ENCODE results near the gene LRRC27. TPM values are rescaled to one million over a fixed set of nuclear protein-coding genes. Genes with fewer than 3 reads are reported as not detected.
"Not testable (repeated sequence)": the region's sequence is repeated elsewhere in the genome, so short reads cannot be mapped to it uniquely, and the experiment has no call there.

The LRRC27 gene
- total RNA-seq, 2 experiments from 2014 or later, result 3.5 to 3.8 TPM

DNA sequence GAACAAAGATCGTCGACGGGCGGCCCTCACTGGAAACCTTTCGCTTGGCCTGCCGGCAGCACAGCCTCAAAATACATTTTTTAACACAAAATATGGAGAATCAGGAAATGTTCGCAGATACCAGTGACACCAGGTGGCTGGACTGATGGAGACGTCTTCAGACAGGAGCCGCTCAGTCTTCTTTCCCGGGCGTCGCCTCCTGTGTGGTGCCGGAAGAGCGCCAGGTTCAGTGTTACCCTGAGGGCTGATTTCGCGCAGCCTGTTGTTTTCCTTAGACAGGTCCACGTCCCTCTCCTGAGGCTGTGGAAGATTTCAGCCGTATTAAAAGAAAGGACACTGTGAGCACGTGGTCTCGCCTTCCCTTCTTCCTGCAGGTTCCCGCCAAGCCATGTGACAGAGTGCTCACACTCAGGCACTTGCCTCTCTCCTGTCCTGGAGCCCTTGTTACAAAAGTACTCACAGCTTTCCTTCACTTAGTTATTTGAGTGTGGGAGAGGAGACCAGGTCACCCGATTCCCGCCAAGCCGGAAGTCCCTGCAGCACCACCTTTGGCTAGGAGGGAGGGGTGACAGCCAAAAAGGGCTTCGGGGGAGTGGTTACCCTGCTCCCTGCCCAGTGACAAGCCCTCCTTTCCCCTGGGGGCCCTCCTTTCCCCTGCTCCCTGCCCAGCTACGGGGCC is 43.3 kb downstream of the LRRC27 start:
- no peaks in the 10 kb centered on the region for H3K9me3 Mint-ChIP-seq
- H3K27ac Mint-ChIP-seq, result no peak overlapping the region

DNA sequence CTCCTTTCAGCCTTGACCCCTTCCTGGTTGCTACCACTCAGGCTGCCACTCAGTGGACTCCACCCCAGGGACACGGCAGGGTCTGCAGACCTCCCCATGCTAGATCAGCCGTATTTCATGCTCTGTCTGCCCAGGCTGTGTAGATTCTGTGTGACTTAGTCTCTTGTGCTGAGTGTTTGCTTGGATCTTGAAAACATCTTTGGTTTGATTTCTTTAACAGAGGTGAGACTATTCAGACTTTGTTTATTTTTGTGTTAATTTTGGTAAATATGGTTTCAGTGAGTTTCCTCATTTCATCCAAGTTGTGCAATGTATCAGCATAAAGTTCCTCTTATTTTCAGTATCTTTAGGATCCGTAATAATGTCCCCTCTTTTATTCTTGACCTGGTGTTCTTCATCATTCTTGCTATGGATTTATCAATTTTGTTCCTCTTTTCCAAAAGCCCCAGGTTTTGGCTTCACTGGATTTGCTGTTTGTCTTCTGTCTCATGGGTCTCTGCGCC is 43.9 kb downstream of the LRRC27 start:
- Mint-ChIP-seq H3K27ac (no peak overlapping the region), H3K27me3 (no peaks in the 10 kb centered on the region), H3K36me3 (no peaks in the 10 kb centered on the region), H3K4me1 (peaks cover 4% of the 10 kb centered on the region), H3K4me3 (no peak overlapping the region), H3K9me3 (no peaks in the 10 kb centered on the region)
- no peak for DNase-seq

More for the DNA sequence above, 43.3 kb downstream of the LRRC27 start:
- no peak for DNase-seq
- Mint-ChIP-seq H3K4me1 (peaks cover 4% of the 10 kb centered on the region), H3K4me3 (no peak overlapping the region), H3K27me3 (no peaks in the 10 kb centered on the region), H3K36me3 (no peaks in the 10 kb centered on the region)

DNA sequence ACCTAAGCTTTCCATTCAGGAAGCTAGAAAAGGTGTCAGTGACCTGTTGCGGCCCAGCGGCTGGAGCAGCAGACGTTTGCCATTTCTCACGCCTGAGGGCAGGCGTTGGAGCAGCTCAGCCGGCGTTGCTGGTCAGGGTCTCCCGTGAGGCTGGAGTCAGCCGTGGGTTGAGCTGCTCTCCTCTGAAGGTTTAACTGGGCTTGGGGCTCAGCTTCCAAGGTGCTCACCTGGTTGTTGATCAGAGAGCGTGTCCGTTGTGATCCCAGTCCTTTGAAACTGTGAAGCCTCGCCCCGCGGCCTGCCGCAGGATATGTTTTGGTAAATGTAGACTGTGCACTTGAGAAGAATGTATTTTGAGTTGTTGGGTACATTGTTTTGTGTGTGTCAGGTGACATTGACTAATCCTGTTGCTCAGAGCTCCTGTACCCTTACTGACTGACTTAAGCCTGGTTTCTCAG is 44.4 kb downstream of the LRRC27 start:
- no peaks in the 10 kb centered on the region for H3K9me3 Mint-ChIP-seq
- peaks cover 4% of the 10 kb centered on the region for H3K4me1 Mint-ChIP-seq
- H3K4me3 Mint-ChIP-seq, result no peak overlapping the region
- no peak for DNase-seq
- no peaks in the 10 kb centered on the region for H3K27me3 Mint-ChIP-seq
- H3K36me3 Mint-ChIP-seq, result no peaks in the 10 kb centered on the region
- no peak overlapping the region for H3K27ac Mint-ChIP-seq

DNA sequence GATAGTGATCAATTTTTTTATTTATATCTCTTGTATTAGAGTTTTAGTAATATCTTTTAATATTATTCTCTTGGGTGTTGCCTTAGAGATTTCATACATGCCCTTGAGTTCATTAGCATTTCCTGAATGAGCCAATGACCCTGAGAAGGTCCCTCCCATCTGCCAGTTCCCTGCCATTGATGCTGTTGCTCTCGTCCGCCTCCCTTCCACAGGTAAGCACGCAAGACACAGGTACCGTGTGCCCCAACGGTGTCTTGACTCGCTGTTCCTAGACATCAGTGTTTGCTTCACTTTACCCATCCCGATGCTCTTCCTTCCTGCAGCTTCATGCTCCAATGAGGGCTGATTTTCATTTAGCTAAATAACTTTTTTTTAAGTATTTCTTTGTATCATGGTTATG is 45.3 kb downstream of the LRRC27 start:
- Mint-ChIP-seq H3K4me3 (no peak overlapping the region), H3K36me3 (no peaks in the 10 kb centered on the region), H3K27ac (no peak overlapping the region), H3K4me1 (peaks cover 3% of the 10 kb centered on the region), H3K9me3 (no peaks in the 10 kb centered on the region), H3K27me3 (no peaks in the 10 kb centered on the region)
- no peak for DNase-seq

DNA sequence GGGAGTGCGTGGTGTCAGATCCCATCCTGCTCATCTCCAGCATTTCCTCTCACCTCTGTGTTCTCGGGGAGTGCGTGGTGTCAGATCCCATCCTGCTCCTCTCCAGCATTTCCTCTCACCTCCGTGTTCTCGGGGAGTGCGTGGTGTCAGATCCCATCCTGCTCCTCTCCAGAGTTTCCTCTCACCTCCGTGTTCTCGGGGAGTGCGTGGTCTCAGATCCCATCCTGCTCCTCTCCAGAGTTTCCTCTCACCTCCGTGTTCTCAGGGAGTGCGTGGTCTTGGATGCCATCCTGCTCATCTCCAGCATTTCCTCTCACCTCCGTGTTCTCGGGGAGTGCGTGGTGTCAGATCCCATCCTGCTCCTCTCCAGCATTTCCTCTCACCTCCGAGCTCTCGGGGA is 47.0 kb downstream of the LRRC27 start:
- H3K4me1 Mint-ChIP-seq, H3K4me3 Mint-ChIP-seq, H3K27ac Mint-ChIP-seq, DNase-seq, H3K9me3 Mint-ChIP-seq, H3K27me3 Mint-ChIP-seq, H3K36me3 Mint-ChIP-seq: not testable (repeated sequence)

DNA sequence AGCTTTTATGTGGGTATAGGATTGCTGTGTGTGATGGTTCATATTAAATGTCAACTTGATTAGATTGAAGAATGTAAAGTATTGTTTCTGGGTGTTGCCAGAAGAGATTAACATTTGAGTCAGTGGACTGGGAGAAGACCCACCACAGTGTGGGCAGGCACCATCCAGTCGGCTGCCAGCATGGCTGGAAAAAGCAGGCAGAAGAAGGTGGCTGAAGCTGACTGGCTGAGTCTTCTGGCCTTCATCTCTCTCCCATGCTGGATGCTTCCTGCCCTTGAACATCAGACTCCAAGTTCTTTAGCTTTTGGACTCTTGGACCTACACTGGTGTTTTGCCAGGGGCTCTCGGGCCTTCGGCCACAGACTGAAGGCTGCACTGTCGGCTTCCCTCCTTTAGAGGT is 49.0 kb downstream of the LRRC27 start:
- not testable (repeated sequence) for H3K9me3 Mint-ChIP-seq

DNA sequence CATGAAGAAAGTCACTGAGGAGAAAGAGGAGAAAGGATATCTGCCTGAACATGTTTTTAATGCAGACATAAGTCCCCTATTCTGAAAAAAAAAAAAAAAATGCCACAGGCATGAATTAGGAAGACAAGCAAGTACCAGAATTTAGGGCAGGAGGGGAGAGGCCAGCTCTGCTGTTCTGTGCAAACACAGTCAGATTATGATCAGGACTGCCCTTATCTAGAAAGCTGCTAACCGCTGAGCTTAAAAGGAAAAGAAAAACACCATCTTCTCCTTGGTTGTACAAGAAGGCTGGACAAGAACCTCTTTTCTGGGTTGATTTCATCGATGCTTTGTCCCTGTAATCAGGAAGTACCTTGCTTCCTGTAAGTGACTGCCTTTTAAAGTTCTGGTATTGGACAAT is 49.7 kb downstream of the LRRC27 start:
- DNase-seq, result no peak
- H3K27ac Mint-ChIP-seq, result no peak overlapping the region
- H3K36me3 Mint-ChIP-seq, result no peaks in the 10 kb centered on the region
- no peaks in the 10 kb centered on the region for H3K27me3 Mint-ChIP-seq
- H3K4me3 Mint-ChIP-seq, result no peak overlapping the region
- no peaks in the 10 kb centered on the region for H3K9me3 Mint-ChIP-seq
- peaks cover 8% of the 10 kb centered on the region for H3K4me1 Mint-ChIP-seq

More for the DNA sequence above, 49.0 kb downstream of the LRRC27 start:
- H3K27me3 Mint-ChIP-seq, H3K4me1 Mint-ChIP-seq, DNase-seq, H3K4me3 Mint-ChIP-seq, H3K36me3 Mint-ChIP-seq, H3K27ac Mint-ChIP-seq: not testable (repeated sequence)

DNA sequence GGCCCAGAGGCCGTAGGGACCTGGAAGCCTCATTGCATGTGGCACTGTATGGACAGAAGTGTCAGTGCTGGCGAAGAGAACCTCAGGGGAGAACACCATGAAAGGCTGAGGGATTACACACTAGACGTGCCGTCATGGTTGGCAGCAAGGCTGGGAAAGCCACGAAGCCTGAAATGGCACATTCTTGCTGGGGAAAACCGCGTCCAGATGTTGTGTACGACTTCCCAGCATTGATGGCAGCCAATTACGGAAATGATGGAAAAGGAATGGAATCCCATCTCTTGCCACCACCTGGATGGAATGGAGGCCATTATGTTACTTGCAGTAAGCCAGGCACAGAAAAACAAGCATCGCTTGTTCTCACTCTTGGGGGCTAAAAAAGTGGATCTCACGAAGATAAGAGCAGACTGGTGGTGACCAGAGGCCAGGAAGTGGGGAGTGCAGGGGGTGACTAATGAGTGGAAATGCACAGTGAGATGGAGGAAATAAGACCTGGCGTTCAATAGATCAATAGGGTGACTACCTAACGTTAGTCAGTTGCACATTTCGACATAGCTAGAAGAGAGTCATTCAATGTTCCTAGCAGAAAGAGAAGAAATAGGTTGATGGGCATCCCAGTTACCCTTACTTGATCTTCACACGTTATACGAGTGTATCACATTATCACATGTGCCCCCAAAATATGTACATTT is 50.4 kb downstream of the LRRC27 start:
- no peak for DNase-seq
- no peak overlapping the region for H3K4me3 Mint-ChIP-seq
- H3K4me1 Mint-ChIP-seq, result peaks cover 8% of the 10 kb centered on the region
- no peak overlapping the region for H3K27ac Mint-ChIP-seq
- no peaks in the 10 kb centered on the region for H3K36me3 Mint-ChIP-seq
- no peaks in the 10 kb centered on the region for H3K9me3 Mint-ChIP-seq
- no peaks in the 10 kb centered on the region for H3K27me3 Mint-ChIP-seq

DNA sequence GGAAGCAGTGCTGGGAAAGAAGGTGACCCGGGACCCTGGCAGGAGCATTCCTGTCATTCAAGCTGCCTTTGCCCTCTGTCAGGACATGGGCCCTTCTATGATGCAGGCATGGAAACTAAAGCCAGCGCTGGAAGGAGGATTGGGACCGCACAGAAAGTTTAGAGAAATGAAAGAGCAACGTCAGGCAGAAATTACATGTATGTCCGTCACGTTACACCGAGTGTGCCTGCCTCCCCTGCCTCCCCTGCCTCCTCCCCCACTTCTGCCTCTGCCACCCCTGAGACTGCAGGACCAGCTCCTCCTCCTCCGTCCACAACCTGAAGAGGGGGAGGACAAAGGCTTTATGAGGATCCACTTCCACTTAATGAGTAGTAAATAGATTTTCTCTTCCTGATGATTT is 51.1 kb downstream of the LRRC27 start:
- Mint-ChIP-seq H3K27me3 (no peaks in the 10 kb centered on the region), H3K4me1 (peaks cover 8% of the 10 kb centered on the region), H3K4me3 (no peak overlapping the region), H3K36me3 (no peaks in the 10 kb centered on the region), H3K27ac (no peak overlapping the region), H3K9me3 (no peaks in the 10 kb centered on the region)
- DNase-seq, result no peak

DNA sequence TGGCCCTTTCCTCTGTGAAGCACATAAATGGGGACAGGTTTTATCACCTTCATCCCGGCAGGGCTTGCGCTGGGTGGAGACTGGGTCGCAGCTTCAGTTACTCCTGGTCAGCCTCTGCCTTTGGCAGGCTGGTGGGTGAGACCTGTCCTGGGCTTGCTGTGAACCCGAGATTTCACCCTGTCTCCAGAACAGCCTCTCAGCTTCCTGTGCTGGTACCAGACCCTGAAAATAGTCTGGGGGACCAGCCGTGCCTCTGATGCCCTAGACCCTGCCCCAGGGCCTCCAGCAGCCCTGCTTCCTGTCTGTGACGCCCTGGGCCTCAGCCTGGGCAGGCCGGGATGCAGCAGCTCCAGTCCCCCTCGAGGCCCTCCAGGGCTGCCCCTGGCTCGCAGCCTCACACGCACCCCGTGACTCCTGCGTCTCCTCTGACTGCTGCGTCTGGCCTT is 51.8 kb downstream of the LRRC27 start:
- no peak overlapping the region for H3K27ac Mint-ChIP-seq
- no peak for DNase-seq
- H3K4me1 Mint-ChIP-seq, result peaks cover 8% of the 10 kb centered on the region
- no peak overlapping the region for H3K4me3 Mint-ChIP-seq
- no peaks in the 10 kb centered on the region for H3K27me3 Mint-ChIP-seq
- no peaks in the 10 kb centered on the region for H3K9me3 Mint-ChIP-seq
- H3K36me3 Mint-ChIP-seq, result no peaks in the 10 kb centered on the region

DNA sequence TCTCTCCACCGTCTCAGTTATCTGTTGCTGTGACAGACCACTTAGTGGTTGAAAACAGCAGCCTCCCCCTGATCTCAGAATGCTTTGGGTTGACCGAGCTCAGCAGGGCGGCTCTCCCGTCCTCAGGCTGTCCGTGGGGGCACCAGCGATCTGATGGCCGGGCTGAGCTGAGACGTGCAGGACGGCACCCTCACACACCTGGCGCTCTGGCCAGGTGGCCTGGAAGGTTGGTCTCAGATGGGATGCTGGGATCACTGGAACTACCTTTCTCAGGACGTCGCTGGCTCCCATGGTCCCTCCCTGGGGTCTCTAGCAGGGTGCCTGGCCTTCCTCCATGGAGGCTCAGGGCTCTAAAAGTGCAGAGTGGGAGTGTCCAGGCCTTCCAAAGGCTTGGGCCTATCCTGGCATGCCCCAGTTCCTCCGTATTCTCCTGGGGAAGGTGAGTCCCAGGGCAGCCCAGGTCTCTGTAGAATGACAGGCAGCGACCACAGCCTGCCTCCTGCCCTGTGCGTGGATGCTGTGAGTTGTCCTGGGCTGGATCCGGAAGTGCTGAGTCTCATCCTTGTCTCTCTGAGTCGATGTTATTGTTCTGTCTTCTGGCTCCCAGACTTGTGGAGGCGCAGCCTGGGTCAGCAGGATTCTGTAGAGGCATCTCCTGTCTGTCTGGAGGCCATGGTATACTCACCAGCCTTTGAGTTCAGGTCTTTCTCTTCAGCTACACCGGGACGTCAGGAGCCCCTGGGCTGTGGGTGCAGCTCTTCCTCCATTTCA is 52.8 kb downstream of the LRRC27 start:
- Mint-ChIP-seq H3K4me3 (no peak overlapping the region), H3K36me3 (no peaks in the 10 kb centered on the region), H3K4me1 (peaks cover 8% of the 10 kb centered on the region), H3K9me3 (no peaks in the 10 kb centered on the region), H3K27me3 (no peaks in the 10 kb centered on the region), H3K27ac (peak overlapping the region; percentile 4)
- no peak for DNase-seq

DNA sequence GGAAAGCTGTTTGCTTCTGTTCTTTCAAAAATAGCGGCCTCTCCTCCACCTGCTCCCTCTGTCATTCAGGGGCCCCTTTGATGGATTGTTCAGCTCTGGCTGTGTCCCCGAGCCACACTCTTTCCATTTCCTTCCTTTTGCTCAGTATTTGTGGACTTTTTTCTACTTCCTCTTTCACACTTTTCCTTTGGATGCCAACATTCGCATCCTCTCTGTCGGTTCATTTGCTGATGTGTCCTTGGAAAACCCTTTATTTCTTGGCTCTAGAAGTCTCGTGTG is 53.3 kb downstream of the LRRC27 start:
- H3K36me3 Mint-ChIP-seq, result no peaks in the 10 kb centered on the region
- no peak overlapping the region for H3K4me3 Mint-ChIP-seq
- no peaks in the 10 kb centered on the region for H3K9me3 Mint-ChIP-seq
- peak overlapping the region; percentile 4 for H3K27ac Mint-ChIP-seq
- peaks cover 8% of the 10 kb centered on the region for H3K4me1 Mint-ChIP-seq
- H3K27me3 Mint-ChIP-seq, result no peaks in the 10 kb centered on the region
- no peak for DNase-seq

DNA sequence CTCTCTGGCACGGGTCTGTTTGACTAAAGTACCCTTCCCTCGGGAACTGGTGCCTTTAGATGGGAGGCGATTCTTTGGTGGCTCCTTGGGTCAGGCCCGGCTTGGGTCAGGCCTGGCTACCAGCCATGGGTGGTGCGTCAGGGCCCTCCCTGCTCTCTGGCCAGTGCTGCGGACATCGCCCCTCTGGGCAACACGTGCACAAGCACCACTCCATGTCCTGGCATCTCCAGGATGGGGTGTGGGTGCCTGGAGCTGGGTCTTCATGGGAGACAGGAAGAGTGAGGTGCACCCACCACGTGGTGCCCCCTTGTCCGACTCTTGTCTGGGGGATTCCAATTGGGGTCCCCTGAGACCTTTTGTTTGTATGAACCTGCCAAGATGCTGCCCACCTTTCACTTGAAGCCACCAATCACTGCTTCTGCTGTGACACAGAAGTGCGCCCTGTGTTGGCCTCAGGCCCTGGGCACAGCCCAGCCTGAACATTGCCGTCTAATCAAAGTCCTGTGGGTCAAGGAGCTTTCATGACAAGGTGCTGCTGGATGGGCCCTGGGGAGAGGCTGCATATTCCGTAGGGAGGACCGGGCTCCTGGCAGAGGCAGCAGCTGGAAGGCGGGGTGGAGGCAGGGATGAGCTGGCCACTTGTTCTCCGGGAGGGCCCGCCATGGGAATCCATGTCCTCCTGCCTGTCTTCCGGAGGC is 53.9 kb downstream of the LRRC27 start:
- no peaks in the 10 kb centered on the region for H3K27me3 Mint-ChIP-seq
- no peak overlapping the region for H3K4me3 Mint-ChIP-seq
- H3K9me3 Mint-ChIP-seq, result no peaks in the 10 kb centered on the region
- H3K4me1 Mint-ChIP-seq, result peaks cover 8% of the 10 kb centered on the region
- H3K36me3 Mint-ChIP-seq, result no peaks in the 10 kb centered on the region
- no peak for DNase-seq
- no peak overlapping the region for H3K27ac Mint-ChIP-seq

DNA sequence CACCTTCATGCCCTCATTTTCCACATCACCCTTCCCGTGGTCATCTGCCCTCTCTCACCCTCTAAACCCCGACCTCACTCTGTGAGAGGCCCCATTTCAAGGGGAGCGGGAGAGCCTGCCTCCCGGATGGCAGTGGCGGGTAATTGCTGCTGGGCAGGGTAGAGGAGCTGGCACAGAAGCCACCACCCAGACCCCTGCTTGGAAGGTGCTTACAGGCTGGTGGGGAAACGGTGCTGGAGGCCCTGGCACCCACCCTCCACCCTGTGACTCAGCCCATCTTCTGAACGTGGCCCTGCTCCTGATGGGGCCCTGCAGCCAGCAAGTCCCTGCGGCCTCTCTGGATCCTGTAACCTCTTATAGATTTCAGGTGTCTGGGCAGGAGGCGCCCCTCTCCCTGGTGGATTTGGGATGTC is 54.4 kb downstream of the LRRC27 start:
- H3K36me3 Mint-ChIP-seq, result no peaks in the 10 kb centered on the region
- no peak for DNase-seq
- H3K9me3 Mint-ChIP-seq, result no peaks in the 10 kb centered on the region
- H3K4me3 Mint-ChIP-seq, result no peak overlapping the region
- peaks cover 8% of the 10 kb centered on the region for H3K4me1 Mint-ChIP-seq
- no peak overlapping the region for H3K27ac Mint-ChIP-seq
- H3K27me3 Mint-ChIP-seq, result no peaks in the 10 kb centered on the region

DNA sequence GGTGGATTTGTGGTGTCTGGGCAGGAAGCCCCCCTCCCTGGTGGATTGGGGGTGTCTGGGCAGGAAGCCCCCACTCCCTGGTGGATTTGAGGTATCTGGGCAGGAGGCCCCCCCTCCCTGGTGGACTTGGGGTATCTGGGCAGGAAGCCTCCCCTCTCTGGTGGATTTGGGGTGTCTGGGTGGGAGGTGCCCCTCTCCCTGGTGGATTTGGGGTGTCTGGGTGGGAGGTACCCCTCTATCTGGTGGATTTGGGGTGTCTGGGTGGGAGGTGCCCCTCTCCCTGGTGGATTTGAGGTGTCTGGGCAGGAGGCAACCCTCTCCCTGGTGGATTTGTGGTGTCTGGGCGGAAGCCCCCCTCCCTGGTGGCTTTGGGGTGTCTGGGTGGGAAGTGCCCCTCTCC is 54.9 kb downstream of the LRRC27 start:
- not testable (repeated sequence) for H3K27ac Mint-ChIP-seq

More for the DNA sequence above, 54.9 kb downstream of the LRRC27 start:
- H3K4me3 Mint-ChIP-seq, H3K9me3 Mint-ChIP-seq, H3K27me3 Mint-ChIP-seq, DNase-seq, H3K4me1 Mint-ChIP-seq, H3K36me3 Mint-ChIP-seq: not testable (repeated sequence)
